HEK293 (cell line): ENCODE results near the gene MRO.

Experiments used
- PRDM1 ChIP-seq: fragments of 450-650 bp; formaldehyde crosslinking; IDR thresholded peaks from 2 replicates; pipeline ENCODE4; 2016; ENCODE audit warnings: missing biosample characterization, missing genetic modification characterization
- ZBTB8A ChIP-seq: fragments of 450-650 bp; formaldehyde crosslinking; IDR thresholded peaks from 2 replicates; pipeline ENCODE4 v1.5.1; 2016; ENCODE audit warnings: missing biosample characterization, missing genetic modification characterization
- ZNF274 ChIP-seq, 2 experiments: fragments of 200-500 bp in 1 of 2; fragments of 450-650 bp in 1 of 2; sonication (Bioruptor generic) in 1 of 2; formaldehyde crosslinking in 1 of 2; IDR thresholded peaks; 2 replicates each; pipeline versions ENCODE4 v1.5.1 to v1.6.1; 2014 to 2016; ENCODE audit warnings: borderline replicate concordance in 1 of 2, inconsistent platforms in 1 of 2, low read length in 1 of 2, missing biosample characterization in 1 of 2, missing genetic modification characterization in 1 of 2

GRCh38 chr18:50819728-50820378 lies at the start of gene MRO:
- TF ChIP-seq ZBTB8A, result no peak; the same call in 1 of the 2 replicates
- TF ChIP-seq PRDM1, result peak; percentile 80
- TF ChIP-seq ZNF274 (IDR thresholded peaks at IDR 0.05; ENCODE audit: low read length), result no peak
- TF ChIP-seq ZNF274 (tag by site-specific recombination; IDR thresholded peaks at IDR 0.05; ENCODE audit: borderline replicate concordance), result no peak
